A673 (cell line): ENCODE results near the gene SRBD1. TPM values are rescaled to one million over a fixed set of nuclear protein-coding genes. Genes with fewer than 3 reads are reported as not detected.

Source experiments
- BruUV-seq: library from RNA; stranded (reverse); fragments of 400-500 nt; replicated peaks from 2 replicates; lab custom pipeline; 2021; lab: Mats Ljungman, UMichigan
- CTCF ChIA-PET: fragments of 300-600 bp; sonication (Branson Sonifier 250); formaldehyde crosslinking; loops from one replicate; lab custom pipeline; 2022; ENCODE audit warnings: antibody characterized with exemption; lab: Charles Lee
- POLR2A ChIA-PET: fragments of 300-600 bp; sonication (Branson Sonifier 250); formaldehyde crosslinking; loops from one replicate; lab custom pipeline; 2022; ENCODE audit warnings: antibody characterized with exemption; ENCODE audit not compliant: low non-redundant PET; lab: Charles Lee
- DNase-seq: peaks from one replicate; pipeline ENCODE4 v3.0.0-alpha.2; 2015; ENCODE audit warnings: low spot score
- H3K27ac ChIP-seq: fragments of 200-600 bp; sonication (generic); 2 replicates; pipeline ENCODE4 v1.5.1; 2016; ENCODE audit warnings: mixed run types, low read depth, mild to moderate bottlenecking, mixed read lengths, antibody characterized with exemption, low read length; ENCODE audit not compliant: poor library complexity, severe bottlenecking
- H3K27me3 ChIP-seq: fragments of 200-600 bp; sonication (generic); replicated peaks from 2 replicates; pipeline ENCODE4 v1.6.1; 2017; ENCODE audit warnings: mixed run types, low read depth, mild to moderate bottlenecking, mixed read lengths, antibody characterized with exemption, low read length; ENCODE audit not compliant: insufficient read depth, poor library complexity
- H3K36me3 ChIP-seq: fragments of 200-600 bp; sonication (generic); 2 replicates; pipeline ENCODE4 v1.6.1; 2016; ENCODE audit warnings: mixed run types, mild to moderate bottlenecking, mixed read lengths, antibody characterized with exemption, low read length; ENCODE audit not compliant: insufficient read depth, poor library complexity, severe bottlenecking
- H3K4me1 ChIP-seq: fragments of 200-600 bp; sonication (generic); 2 replicates; pipeline ENCODE4 v1.6.1; 2017; ENCODE audit warnings: mixed run types, mild to moderate bottlenecking, mixed read lengths, antibody characterized with exemption, low read length; ENCODE audit not compliant: insufficient read depth, poor library complexity, severe bottlenecking
- H3K4me3 ChIP-seq: fragments of 200-600 bp; sonication (generic); 2 replicates; pipeline ENCODE4 v1.5.1; 2016; ENCODE audit warnings: low read depth, mixed run types, mild to moderate bottlenecking, mixed read lengths, low read length; ENCODE audit not compliant: poor library complexity, severe bottlenecking
- H3K9me3 ChIP-seq: fragments of 200-600 bp; sonication (generic); 2 replicates; pipeline ENCODE4 v1.6.1; 2016; ENCODE audit warnings: mixed run types, low read depth, mild to moderate bottlenecking, mixed read lengths, antibody characterized with exemption, low read length; ENCODE audit not compliant: poor library complexity, severe bottlenecking
- EZH2 ChIP-seq: fragments of 200-600 bp; sonication (generic); IDR thresholded peaks from 2 replicates; pipeline ENCODE4 v1.6.1; 2017; ENCODE audit warnings: borderline replicate concordance, low read depth, mild to moderate bottlenecking, mixed read lengths, antibody characterized with exemption, low read length; ENCODE audit not compliant: poor library complexity, severe bottlenecking
- intact Hi-C: fragments of 100-400 bp; cut with micrococcal nuclease; formaldehyde crosslinking; loops from one replicate; pipeline ENCODE4 v1.10.0; 2022; ENCODE audit not compliant: unreplicated experiment
- total RNA-seq: library from RNA; stranded (reverse); gene quantifications from 2 replicates; pipeline ENCODE4 v1.2.3, GENCODE V29; 2021
- TF ChIP-seq, protein P1 (sequence below): fragments of 300-800, 200-600 bp; sonication (generic); conservative IDR thresholded peaks from 2 replicates; pipeline ENCODE4 v1.5.1; 2017; ENCODE audit warnings: low read depth, mild to moderate bottlenecking, antibody characterized with exemption, low read length, moderate library complexity, mixed read lengths

The SRBD1 gene
- total RNA-seq, 1 experiment from 2014 or later, result 21.9 TPM

DNA sequence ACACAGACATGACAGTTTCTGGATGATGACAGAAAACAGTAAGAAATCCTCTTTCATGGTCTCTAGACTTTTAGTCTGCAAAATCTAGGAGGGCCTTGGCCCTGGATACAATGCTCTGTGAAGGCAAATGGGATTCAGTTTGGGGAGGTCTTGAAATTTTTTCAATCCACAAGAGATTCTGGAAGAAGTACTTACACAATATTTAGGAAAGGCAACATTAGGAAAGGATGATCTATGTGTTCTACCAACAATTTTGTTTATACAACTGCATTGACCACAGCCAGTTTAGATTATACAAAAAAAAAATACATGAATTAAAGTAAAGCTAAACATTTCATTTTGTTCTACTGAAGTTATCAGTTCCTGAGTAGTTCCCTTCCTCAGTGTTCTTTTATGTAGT is 208.0 kb downstream of the SRBD1 start:
- no peak overlapping the region for H3K4me3 ChIP-seq
- no peak overlapping the region for H3K27ac ChIP-seq
- TF ChIP-seq EZH2, result no peak
- TF ChIP-seq, protein P1, sequence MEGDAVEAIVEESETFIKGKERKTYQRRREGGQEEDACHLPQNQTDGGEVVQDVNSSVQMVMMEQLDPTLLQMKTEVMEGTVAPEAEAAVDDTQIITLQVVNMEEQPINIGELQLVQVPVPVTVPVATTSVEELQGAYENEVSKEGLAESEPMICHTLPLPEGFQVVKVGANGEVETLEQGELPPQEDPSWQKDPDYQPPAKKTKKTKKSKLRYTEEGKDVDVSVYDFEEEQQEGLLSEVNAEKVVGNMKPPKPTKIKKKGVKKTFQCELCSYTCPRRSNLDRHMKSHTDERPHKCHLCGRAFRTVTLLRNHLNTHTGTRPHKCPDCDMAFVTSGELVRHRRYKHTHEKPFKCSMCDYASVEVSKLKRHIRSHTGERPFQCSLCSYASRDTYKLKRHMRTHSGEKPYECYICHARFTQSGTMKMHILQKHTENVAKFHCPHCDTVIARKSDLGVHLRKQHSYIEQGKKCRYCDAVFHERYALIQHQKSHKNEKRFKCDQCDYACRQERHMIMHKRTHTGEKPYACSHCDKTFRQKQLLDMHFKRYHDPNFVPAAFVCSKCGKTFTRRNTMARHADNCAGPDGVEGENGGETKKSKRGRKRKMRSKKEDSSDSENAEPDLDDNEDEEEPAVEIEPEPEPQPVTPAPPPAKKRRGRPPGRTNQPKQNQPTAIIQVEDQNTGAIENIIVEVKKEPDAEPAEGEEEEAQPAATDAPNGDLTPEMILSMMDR, result no peak
- no peaks in the 10 kb centered on the region for H3K9me3 ChIP-seq
- intact Hi-C loops, result no loop called here
- no peaks in the 10 kb centered on the region for H3K27me3 ChIP-seq
- no TSS peak for BruUV-seq
- H3K4me1 ChIP-seq, result peaks cover 11% of the 10 kb centered on the region
- POLR2A ChIA-PET, result no interaction called here
- no peaks in the 10 kb centered on the region for H3K36me3 ChIP-seq
- CTCF ChIA-PET, result no interaction called here
- no peak for DNase-seq

DNA sequence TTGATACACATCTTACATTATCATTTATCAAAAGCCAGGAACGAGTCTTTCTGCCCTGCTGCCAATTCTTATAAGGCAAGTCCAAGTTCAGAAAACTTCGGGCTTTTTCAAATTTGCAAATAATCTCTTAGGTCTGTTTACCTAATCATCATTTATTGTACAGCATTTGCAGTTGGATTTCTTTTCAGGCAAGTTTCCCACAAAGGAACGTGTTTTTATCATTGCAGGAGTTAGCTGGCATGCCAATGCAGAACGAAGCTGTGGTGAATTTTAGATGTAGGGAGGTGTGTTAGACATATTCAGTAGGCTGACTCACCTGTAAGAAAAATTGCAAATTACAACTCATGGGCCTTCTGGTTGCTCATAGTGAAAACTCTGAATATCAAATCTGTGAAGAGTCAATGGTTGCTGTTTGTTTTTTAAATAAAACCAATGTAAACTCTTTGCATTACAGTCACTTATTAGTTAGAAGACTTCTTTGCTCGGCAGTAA is 209.6 kb downstream of the SRBD1 start:
- H3K27me3 ChIP-seq, result no peaks in the 10 kb centered on the region
- BruUV-seq, result no TSS peak
- intact Hi-C loops, result no loop called here
- no peaks in the 10 kb centered on the region for H3K36me3 ChIP-seq
- peaks cover 3% of the 10 kb centered on the region for H3K4me1 ChIP-seq
- DNase-seq, result no peak
- H3K27ac ChIP-seq, result no peak overlapping the region
- no peaks in the 10 kb centered on the region for H3K9me3 ChIP-seq
- H3K4me3 ChIP-seq, result no peak overlapping the region
- CTCF ChIA-PET, result no interaction called here
- no peak for TF ChIP-seq EZH2
- TF ChIP-seq, protein P1, result no peak
- POLR2A ChIA-PET, result no interaction called here

- DNase-seq, result no peak
- Histone ChIP-seq H3K27me3 (no peaks in the 10 kb centered on the region), H3K9me3 (no peaks in the 10 kb centered on the region), H3K36me3 (no peaks in the 10 kb centered on the region), H3K4me1 (peaks cover 15% of the 10 kb centered on the region), H3K4me3 (no peak overlapping the region), H3K27ac (no peak overlapping the region)
- POLR2A ChIA-PET, result no interaction called here
- intact Hi-C loops, result no loop called here
- no peak for TF ChIP-seq EZH2
- TF ChIP-seq, protein P1, result no peak
- BruUV-seq, result no TSS peak
- CTCF ChIA-PET, result no interaction called here
These were observed 211.9 kb downstream of the SRBD1 start for GRCh38 chr2:45399040-45399784.
